MM.1S (cell line): ENCODE data around the gene RBM47.

Source experiments
- CTCF ChIP-seq: fragments of 300-600 bp; sonication (generic); IDR thresholded peaks from 2 replicates; pipeline ENCODE4 v1.5.1; 2016; ENCODE audit warnings: antibody characterized with exemption, low read length, mixed read lengths
- EZH2 ChIP-seq: fragments of 300-600 bp; sonication (generic); optimal IDR thresholded peaks from 2 replicates; pipeline ENCODE3; 2017; ENCODE audit warnings: low read depth, mild to moderate bottlenecking, antibody characterized with exemption, low read length, mixed read lengths
- EZH2phosphoT487 ChIP-seq: fragments of 300-600 bp; sonication (generic); IDR thresholded peaks from 2 replicates; pipeline ENCODE4 v1.6.1; 2018; ENCODE audit warnings: antibody characterized with exemption, low read length

- no peak for TF ChIP-seq EZH2
- no peak for TF ChIP-seq CTCF
- TF ChIP-seq EZH2phosphoT487 = no peak
Measured at GRCh38 chr4:40575846-40576245, 53.8 kb downstream of the RBM47 start.
